GM12873 (cell line): ENCODE data around the gene VN1R5.

ENCODE experiments used
- TF ChIP-seq, protein P1 (sequence below): IDR thresholded peaks from 2 replicates; pipeline ENCODE4 v1.5.1; 2012; ENCODE audit warnings: low read depth, mild to moderate bottlenecking, moderate library complexity, low read length, control low read depth; ENCODE audit not compliant: insufficient read depth; ENCODE audit errors: missing control alignments

Gene VN1R5

DNA sequence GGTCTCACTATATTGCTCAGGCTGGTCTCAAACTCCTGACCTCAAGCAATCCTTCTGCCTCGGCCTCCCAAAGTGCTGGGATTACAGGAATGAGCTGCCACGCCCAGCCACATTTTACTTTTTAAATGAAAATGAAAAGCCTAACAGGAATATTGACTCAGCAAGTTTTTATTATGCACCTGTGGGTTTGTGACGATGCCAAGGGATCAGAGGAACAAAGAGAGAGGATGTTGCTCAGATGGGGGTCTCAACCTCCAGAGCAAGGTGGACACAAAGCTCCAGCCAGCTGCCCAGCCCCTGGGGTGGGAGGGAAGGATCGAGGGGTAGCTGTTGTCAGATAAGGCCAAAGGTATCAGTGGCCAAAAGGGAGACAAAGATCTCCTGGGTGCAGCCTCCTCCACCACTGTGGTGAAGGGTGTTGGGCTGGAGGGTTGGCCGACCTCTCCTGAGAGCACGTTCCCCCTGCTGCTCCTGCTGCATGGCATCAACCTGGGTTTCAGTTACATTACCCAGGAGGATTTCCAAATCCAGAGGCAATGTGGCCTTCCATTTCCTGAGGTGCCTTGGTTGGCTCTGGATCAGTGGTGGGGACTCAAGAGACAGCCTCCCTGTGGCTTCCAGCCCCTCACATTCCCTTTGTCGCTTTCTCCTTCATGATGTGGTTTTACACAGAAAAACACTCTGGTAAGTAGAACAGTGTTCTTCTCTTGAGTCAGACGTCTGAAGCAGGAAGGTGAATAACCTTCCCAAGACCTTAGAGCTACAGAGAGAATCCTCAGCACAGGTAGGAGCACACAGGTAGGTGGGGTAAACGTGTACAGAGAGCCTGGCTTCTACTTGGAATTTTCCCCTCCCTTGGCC, 41.6 kb downstream of the VN1R5 start:
- TF ChIP-seq, protein P1, sequence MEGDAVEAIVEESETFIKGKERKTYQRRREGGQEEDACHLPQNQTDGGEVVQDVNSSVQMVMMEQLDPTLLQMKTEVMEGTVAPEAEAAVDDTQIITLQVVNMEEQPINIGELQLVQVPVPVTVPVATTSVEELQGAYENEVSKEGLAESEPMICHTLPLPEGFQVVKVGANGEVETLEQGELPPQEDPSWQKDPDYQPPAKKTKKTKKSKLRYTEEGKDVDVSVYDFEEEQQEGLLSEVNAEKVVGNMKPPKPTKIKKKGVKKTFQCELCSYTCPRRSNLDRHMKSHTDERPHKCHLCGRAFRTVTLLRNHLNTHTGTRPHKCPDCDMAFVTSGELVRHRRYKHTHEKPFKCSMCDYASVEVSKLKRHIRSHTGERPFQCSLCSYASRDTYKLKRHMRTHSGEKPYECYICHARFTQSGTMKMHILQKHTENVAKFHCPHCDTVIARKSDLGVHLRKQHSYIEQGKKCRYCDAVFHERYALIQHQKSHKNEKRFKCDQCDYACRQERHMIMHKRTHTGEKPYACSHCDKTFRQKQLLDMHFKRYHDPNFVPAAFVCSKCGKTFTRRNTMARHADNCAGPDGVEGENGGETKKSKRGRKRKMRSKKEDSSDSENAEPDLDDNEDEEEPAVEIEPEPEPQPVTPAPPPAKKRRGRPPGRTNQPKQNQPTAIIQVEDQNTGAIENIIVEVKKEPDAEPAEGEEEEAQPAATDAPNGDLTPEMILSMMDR, result no peak

DNA sequence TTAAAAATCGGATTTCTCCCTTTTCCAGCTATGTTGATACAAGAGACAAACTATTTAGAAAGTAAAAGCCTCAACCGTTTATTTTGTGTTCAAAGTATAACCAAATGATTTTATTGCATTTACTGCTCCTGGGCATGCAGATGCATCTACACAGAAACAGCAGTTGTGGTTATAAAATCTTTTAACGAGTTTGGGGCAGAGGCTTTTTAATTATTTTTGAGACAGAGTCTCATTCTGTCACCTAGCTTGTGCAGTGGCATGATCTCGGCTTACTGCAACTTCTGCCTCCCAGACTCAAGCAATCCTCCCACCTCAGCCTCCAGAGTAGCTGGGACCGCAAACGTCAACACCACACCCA, 42.2 kb downstream of the VN1R5 start:
- TF ChIP-seq, protein P1, result no peak

DNA sequence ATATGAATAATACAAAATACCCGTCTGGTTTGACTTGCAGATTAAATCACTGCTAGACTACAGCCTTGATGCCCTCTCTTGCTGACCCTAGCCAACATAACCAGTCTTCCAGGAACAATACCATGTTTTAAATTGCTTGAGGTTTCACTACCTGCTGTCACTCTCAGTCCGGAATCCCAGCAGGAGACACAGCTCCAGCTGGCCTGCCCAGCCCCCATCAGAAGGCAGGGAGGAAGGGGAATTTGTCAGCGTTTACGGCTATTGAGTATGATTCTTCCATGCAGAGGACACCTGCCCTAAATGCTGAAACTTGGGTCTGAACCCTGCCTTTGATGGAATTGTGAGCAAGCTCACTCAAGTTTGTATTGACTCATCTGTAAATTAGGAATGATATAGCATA, 42.8 kb downstream of the VN1R5 start:
- TF ChIP-seq, protein P1, result no peak

DNA sequence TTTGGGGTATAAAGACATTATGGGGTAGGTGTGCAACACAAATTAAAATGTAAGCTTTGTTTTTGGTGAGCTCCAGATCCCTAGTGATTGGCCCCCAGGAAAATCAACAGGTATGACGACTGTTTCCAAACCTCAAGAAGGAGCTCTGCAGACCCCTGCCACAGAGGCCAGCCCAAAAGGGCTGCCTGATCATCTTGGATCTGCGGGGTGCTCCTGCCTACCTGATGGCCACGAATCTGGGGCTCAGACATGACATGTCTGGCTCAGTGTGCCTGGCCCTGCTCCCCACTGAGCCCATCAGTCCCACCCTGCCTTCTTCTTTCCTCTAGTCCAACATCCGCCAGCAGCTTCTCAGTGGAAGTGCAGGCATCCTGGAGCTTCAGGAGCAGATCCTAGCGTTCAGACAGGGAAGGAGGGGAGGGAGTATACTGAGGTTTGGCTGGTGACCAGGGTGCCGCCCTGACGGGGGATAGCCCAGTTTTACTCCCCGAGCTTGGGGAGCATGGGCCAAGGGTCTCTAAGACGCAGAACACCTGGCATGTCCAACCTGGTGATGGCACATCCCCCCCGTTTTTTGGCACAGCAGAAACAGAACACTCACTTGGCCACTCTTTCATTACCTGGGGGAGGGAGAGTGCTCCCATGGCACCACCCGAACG, 44.0 kb downstream of the VN1R5 start:
- TF ChIP-seq, protein P1, result no peak

DNA sequence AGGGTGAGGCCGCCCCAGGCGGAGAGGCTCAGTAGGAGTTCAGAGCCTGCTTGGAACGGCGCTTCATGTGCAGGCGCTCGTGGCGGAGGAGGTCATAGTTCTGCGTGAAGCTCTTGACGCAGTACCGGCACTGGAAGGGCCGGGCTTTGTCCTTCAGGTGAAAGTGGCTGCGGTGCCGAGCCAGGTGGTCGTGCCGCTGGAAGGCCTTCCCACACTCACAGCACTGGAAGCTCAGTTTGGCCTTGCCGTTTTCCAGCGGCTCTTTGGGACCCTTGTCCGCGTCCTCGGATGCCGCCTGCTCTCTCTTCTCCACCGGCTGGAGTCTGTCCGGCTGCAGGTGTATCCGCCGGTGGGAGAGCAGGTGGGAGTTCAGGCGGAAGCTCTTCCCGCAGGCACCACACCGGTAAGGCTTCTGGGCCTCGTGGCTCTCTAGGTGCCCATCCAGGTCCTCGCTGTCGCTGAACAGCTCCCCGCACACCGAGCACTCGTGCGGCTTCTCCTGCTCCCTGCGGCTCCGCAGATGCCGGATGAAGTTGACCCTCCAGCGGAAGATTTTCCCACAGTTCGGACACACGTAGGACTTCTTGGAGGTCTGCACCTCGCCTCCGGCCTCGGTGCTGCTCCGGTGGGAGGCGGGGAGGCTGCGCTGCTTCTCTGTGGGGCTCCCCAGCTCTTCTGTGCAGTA, 44.8 kb downstream of the VN1R5 start:
- TF ChIP-seq, protein P1, result no peak

DNA sequence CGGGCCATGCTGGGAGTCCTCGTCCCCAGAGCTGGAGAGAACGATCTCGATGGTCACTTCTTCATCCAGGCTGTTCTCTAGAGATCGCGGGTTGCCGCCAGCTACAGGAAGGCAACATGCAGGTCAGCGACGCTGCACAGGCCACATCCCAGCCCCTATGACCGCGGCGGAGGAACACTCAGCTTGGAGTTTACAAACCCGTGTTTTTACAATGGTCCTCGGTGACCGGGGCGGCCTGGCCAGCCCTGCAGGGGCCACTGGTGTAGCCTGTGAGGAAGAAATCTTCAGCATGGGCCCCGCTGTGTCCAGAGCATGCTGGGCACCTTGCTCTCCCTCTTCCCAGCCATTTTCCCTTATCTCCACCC, 45.3 kb downstream of the VN1R5 start:
- TF ChIP-seq, protein P1, result no peak

DNA sequence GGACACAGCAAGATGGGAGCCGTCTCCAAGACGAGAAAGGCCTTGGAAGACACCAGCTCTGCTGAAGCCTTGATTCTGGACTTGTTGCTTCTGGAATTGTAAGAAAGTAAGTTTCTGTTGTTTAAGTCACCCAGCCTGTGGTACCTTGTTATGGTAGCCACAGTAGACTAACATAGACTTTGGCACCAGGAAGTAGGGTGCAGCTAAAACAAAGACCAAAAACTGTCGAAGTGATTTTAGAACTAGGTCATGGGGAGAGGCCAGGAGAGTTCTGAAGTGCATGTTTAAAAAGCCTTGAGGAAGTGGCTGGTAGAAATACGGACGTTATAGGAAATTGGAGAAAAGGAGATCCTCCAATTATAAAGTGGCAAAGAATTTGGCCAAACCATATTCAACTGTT, 47.3 kb downstream of the VN1R5 start:
- TF ChIP-seq, protein P1, result no peak
